ENCODE results near the gene PDSS2. TPM values are rescaled to one million over a fixed set of nuclear protein-coding genes. Genes with fewer than 3 reads are reported as not detected.

The PDSS2 gene
- total RNA-seq, 4 donors from 2014 or later, result 2.3 to 16.9 (median 10.7) TPM

Small RNAs within 50 kb of the gene (small RNA-seq; reads per million reads assigned to genes)
- gene AL591516.1, result not detected
- not detected for gene RNU6-1299P

Other genes starting within 250 kb of the PDSS2 start
- 10 to 100 TPM in 2 of 4 donors, 1 to 10 TPM in 2; 2.6 to 21.2 (median 8.7) TPM for gene SOBP, start 30.6 kb upstream of the PDSS2 start, total RNA-seq